CD4-positive, alpha-beta memory T cell (primary cell): Measurements from ENCODE around the gene CFAP251. TPM values are rescaled to one million over a fixed set of nuclear protein-coding genes. Genes with fewer than 3 reads are reported as not detected.

Experiments used
- CTCF ChIA-PET: fragments of 350-600 bp; sonication (Branson Sonifier 250); formaldehyde crosslinking; loops from one replicate; lab custom pipeline; 2021; ENCODE audit warnings: inconsistent platforms; ENCODE audit not compliant: partially characterized antibody; lab: Charles Lee
- POLR2A ChIA-PET: fragments of 350-600 bp; sonication (Branson Sonifier 250); formaldehyde crosslinking; loops from one replicate; lab custom pipeline; 2021; ENCODE audit not compliant: partially characterized antibody; lab: Charles Lee
- DNase-seq, 5 donors: peaks; one replicate each; pipeline versions ENCODE4 v3.0.0 to v3.0.0-alpha.2; 2020 to 2022; ENCODE audit warnings: mixed read lengths in 1 of 5
- H3K27ac ChIP-seq: one replicate; pipeline ENCODE4 v1.7.0; 2013; ENCODE audit warnings: low read depth, low read length
- H3K27me3 ChIP-seq: 2 replicates; pipeline ENCODE4 v1.7.0; 2013; ENCODE audit warnings: mild to moderate bottlenecking, low read length, moderate library complexity; ENCODE audit not compliant: insufficient read depth
- H3K36me3 ChIP-seq: 2 replicates; pipeline ENCODE4 v1.7.0; 2013; ENCODE audit warnings: mild to moderate bottlenecking, low read length, moderate library complexity; ENCODE audit not compliant: insufficient read depth
- H3K4me1 ChIP-seq: 2 replicates; pipeline ENCODE4 v1.7.0; 2013; ENCODE audit warnings: mild to moderate bottlenecking, low read length, moderate library complexity; ENCODE audit not compliant: insufficient read depth
- H3K4me3 ChIP-seq, 2 donors: one replicate each; pipeline ENCODE4 v1.7.0; 2013; ENCODE audit warnings: low read length in 2 of 2, mild to moderate bottlenecking in 1 of 2
- H3K9me3 ChIP-seq, 2 donors: one replicate each; pipeline ENCODE4 v1.7.0; 2013; ENCODE audit warnings: low read length in 2 of 2, control low read depth in 1 of 2; ENCODE audit not compliant: control insufficient read depth in 1 of 2
- H3K27ac Mint-ChIP-seq, 7 donors: one replicate each; pipeline ENCODE4 v1.8.0; 2020 to 2021; ENCODE audit warnings: mixed read lengths in 7 of 7, mild to moderate bottlenecking in 6 of 7, inconsistent platforms in 3 of 7, moderate library complexity in 3 of 7
- H3K27me3 Mint-ChIP-seq, 2 donors: one replicate each; pipeline ENCODE4 v1.8.0; 2020 to 2021; ENCODE audit warnings: mixed read lengths in 2 of 2
- H3K36me3 Mint-ChIP-seq, 2 donors: one replicate each; pipeline ENCODE4 v1.8.0; 2020 to 2021; ENCODE audit warnings: mixed read lengths in 2 of 2, inconsistent platforms in 1 of 2, mild to moderate bottlenecking in 1 of 2
- H3K4me1 Mint-ChIP-seq, 4 donors: one replicate each; pipeline ENCODE4 v1.8.0; 2020 to 2021; ENCODE audit warnings: mixed read lengths in 4 of 4, mild to moderate bottlenecking in 1 of 4
- H3K4me3 Mint-ChIP-seq, 8 donors: one replicate each; pipeline ENCODE4 v1.8.0; 2020 to 2021; ENCODE audit warnings: mixed read lengths in 8 of 8, mild to moderate bottlenecking in 7 of 8, moderate library complexity in 6 of 8, inconsistent platforms in 3 of 8
- H3K9me3 Mint-ChIP-seq, 8 donors: one replicate each; pipeline ENCODE4 v1.8.0; 2020 to 2021; ENCODE audit warnings: mixed read lengths in 8 of 8, mild to moderate bottlenecking in 5 of 8, inconsistent platforms in 3 of 8, moderate library complexity in 1 of 8
- intact Hi-C: fragments of 100-400 bp; cut with micrococcal nuclease; formaldehyde crosslinking; loops from one replicate; pipeline ENCODE4 v1.15.1; 2023
- polyA plus RNA-seq, 2 donors: library from polyadenylated mRNA; unstranded; fragments of 300-500 nt; fragmentation: Illumina TruSeq; gene quantifications; one replicate each; pipeline ENCODE4 v1.2.3, GENCODE V29; 2021
- total RNA-seq, 2 experiments: library from RNA; stranded (reverse); gene quantifications; one replicate each; pipeline ENCODE4 v1.2.3, GENCODE V29; 2021

Gene CFAP251
- total and polyA plus RNA-seq, 4 experiments from 2014 or later, result 0.21 to 0.44 (median 0.23) TPM; not detected in 1

DNA sequence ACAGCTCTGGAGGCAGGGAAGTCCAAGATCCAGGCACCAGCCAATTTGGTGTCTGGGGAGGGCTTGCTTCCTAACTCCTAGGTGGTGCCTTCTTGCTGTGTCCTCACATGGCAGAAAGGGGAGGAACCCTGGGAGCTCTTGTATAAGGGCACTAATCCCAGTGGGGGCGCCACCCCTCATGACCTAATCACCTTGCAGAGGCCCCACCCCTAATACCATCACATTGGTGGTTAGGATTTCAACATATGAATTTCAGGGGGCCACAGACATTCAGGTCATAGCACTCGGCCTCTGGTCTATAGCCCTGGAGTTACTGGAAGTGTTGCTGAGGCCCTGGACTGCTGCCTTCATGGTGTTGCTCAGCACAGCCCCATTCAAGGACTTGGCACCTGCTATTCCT, 15.2 kb upstream of the CFAP251 start:
- Mint-ChIP-seq H3K27me3 (no peaks in the 10 kb centered on the region), H3K4me3 (no peak overlapping the region), H3K9me3 (peaks cover 0 to 2% (median 0%) of the 10 kb centered on the region in 8 donors), H3K27ac (peak overlapping the region in 3 of 7 donors; percentile 30 to 64 (median 35)), H3K36me3 (peaks cover 42 to 64% of the 10 kb centered on the region in 2 donors), H3K4me1 (peaks cover 0 to 1% (median 0%) of the 10 kb centered on the region in 4 donors)
- no peak overlapping the region for H3K27ac ChIP-seq
- ChIA-PET POLR2A (interaction anchor here (1.0 kb wide), 1 partner anchor 15 kb away, joined by 3 read pairs; the partner anchor contains the start of gene CFAP251), CTCF (interaction anchor here (1.3 kb wide), 1 partner anchor 16 kb away, joined by 3 read pairs; the partner anchor contains the start of gene CFAP251)
- H3K4me3 ChIP-seq, result no peak overlapping the region
- no peaks in the 10 kb centered on the region for H3K9me3 ChIP-seq
- peaks cover under 1% of the 10 kb centered on the region for H3K4me1 ChIP-seq
- intact Hi-C loops, result no loop called here
- no peaks in the 10 kb centered on the region for H3K27me3 ChIP-seq
- DNase-seq, result no peak
- peaks cover 54% of the 10 kb centered on the region for H3K36me3 ChIP-seq

- H3K4me1 ChIP-seq, result peaks cover 8% of the 10 kb centered on the region
- CTCF ChIA-PET, result interaction anchor here (0.6 to 1.4 kb wide), 2 partner anchors 94 to 796 kb away, joined by 3 to 4 read pairs; no protein-coding TSS in a partner anchor
- no peak overlapping the region for H3K27ac Mint-ChIP-seq
- intact Hi-C loops, result no loop called here
- H3K27ac ChIP-seq, result no peak overlapping the region
- H3K36me3 ChIP-seq, result peaks cover 45% of the 10 kb centered on the region
- H3K9me3 Mint-ChIP-seq, result no peaks in the 10 kb centered on the region
- H3K36me3 Mint-ChIP-seq, result peaks cover 48 to 61% of the 10 kb centered on the region in 2 donors
- no peaks in the 10 kb centered on the region for H3K27me3 ChIP-seq
- H3K9me3 ChIP-seq, result no peaks in the 10 kb centered on the region
- POLR2A ChIA-PET, result no interaction called here
- H3K4me3 ChIP-seq, result no peak overlapping the region
- H3K4me3 Mint-ChIP-seq, result no peak overlapping the region
- no peak for DNase-seq
- peaks cover 6 to 9% (median 8%) of the 10 kb centered on the region in 4 donors for H3K4me1 Mint-ChIP-seq
- no peaks in the 10 kb centered on the region for H3K27me3 Mint-ChIP-seq
These were observed 12.6 kb upstream of the CFAP251 start for GRCh38 chr12:121905746-121906145.

GRCh38 chr12:121908702-121909101, 9.7 kb upstream of the CFAP251 start:
- H3K27ac Mint-ChIP-seq, result peak overlapping the region in 6 of 7 donors; percentile 48 to 87 (median 80)
- no peaks in the 10 kb centered on the region for H3K27me3 Mint-ChIP-seq
- ChIA-PET POLR2A (interaction anchor here (1.0 kb wide), 1 partner anchor 10 kb away, joined by 3 read pairs; no protein-coding TSS in a partner anchor), CTCF (interaction anchor here (1.9 kb wide), 1 partner anchor 9 kb away, joined by 5 read pairs; the partner anchor contains the start of gene CFAP251)
- H3K27me3 ChIP-seq, result no peaks in the 10 kb centered on the region
- DNase-seq, result no peak
- no peak overlapping the region for H3K4me3 Mint-ChIP-seq
- no peaks in the 10 kb centered on the region for H3K9me3 ChIP-seq
- peaks cover 12 to 14% (median 13%) of the 10 kb centered on the region in 4 donors for H3K4me1 Mint-ChIP-seq
- H3K36me3 ChIP-seq, result peaks cover 22% of the 10 kb centered on the region
- H3K27ac ChIP-seq, result no peak overlapping the region
- intact Hi-C loops, result no loop called here
- H3K9me3 Mint-ChIP-seq, result no peaks in the 10 kb centered on the region
- peaks cover 14% of the 10 kb centered on the region for H3K4me1 ChIP-seq
- H3K36me3 Mint-ChIP-seq, result peaks cover 34 to 49% of the 10 kb centered on the region in 2 donors
- H3K4me3 ChIP-seq, result no peak overlapping the region

DNA sequence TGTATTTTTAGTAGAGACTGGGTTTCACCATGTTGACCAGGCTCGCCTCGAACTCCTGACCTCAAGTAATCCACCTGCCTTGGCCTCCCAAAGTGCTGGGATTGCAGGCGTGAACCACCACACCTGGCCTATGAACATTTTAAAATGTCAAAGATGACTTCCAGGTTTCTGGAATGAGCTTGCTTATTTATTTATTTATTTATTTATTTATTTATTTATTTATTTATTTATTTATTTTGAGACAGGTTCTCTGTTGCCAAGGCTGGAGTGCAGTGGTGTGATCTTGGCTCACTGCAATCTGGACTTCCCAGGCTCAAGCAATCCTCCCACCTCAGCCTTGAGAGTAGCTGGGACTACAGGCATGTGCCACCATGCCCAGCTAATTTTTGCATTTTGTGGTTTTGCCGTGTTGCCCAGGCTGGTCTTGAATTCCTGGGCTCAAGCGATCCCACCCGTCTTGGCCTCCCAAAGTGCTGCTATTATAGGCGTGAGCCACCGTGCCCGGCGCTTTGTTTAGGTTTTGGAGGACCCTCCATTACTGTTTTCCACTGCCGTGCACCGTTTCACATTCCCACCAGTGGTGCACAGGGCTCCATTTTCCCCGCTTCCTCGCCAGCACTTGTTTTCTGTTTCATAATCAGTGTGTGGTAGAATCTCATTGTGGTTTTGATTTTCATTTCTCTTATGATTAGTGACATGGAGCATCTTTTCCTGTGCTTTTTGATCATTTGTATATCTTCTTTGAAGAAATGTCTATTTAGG, 6.4 kb upstream of the CFAP251 start:
- peaks cover 13% of the 10 kb centered on the region for H3K36me3 ChIP-seq
- intact Hi-C loops, result no loop called here
- H3K27ac ChIP-seq, result no peak overlapping the region
- no peak overlapping the region for H3K4me3 ChIP-seq
- Mint-ChIP-seq H3K4me1 (peaks cover 12 to 14% (median 13%) of the 10 kb centered on the region in 4 donors), H3K9me3 (no peaks in the 10 kb centered on the region), H3K27me3 (no peaks in the 10 kb centered on the region), H3K4me3 (peak overlapping the region in 2 of 8 donors; percentile 18 to 37), H3K36me3 (peaks cover 27 to 48% of the 10 kb centered on the region in 2 donors), H3K27ac (peak overlapping the region in 6 of 7 donors; percentile 47 to 92 (median 70))
- H3K9me3 ChIP-seq, result no peaks in the 10 kb centered on the region
- POLR2A ChIA-PET, result no interaction called here
- DNase-seq, result no peak
- no peaks in the 10 kb centered on the region for H3K27me3 ChIP-seq
- peaks cover 14% of the 10 kb centered on the region for H3K4me1 ChIP-seq
- CTCF ChIA-PET, result interaction anchor here (1.2 kb wide), 1 partner anchor 117 kb away, joined by 4 read pairs; no protein-coding TSS in a partner anchor

DNA sequence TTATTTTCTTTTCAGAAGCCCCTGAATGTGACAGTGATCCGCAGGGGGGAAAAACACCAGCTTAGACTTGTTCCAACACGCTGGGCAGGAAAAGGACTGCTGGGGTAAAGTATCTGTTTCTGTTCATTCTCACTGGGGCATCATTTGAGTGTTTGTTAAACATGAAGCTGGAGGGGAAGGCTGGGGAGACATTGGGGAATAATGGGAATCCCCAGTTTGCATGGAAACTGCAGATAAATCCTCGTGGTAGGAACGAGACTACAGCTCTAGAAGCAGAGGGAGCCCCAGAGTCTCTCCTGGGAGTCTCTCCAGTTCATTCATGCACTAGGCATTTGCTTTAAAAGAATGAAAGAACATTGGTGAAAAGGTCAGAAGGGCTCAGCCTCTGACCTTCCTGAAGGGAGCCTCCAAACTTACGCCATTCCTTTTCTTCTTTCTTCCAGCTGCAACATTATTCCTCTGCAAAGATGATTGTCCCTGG, 2.5 kb upstream of the CFAP251 start:
- Histone ChIP-seq H3K4me1 (peaks cover 20% of the 10 kb centered on the region), H3K36me3 (peaks cover 6% of the 10 kb centered on the region), H3K27me3 (no peaks in the 10 kb centered on the region), H3K27ac (no peak overlapping the region), H3K9me3 (no peaks in the 10 kb centered on the region), H3K4me3 (no peak overlapping the region)
- Mint-ChIP-seq H3K27ac (peak overlapping the region; percentile 60 to 98 (median 78)), H3K9me3 (no peaks in the 10 kb centered on the region), H3K4me3 (no peak overlapping the region), H3K27me3 (no peaks in the 10 kb centered on the region), H3K4me1 (peaks cover 8 to 19% (median 17%) of the 10 kb centered on the region in 4 donors), H3K36me3 (peaks cover 6 to 35% of the 10 kb centered on the region in 2 donors)
- DNase-seq, result no peak
- ChIA-PET POLR2A (no interaction called here), CTCF (interaction anchor here (1.4 kb wide), 1 partner anchor 139 kb away, joined by 3 read pairs; no protein-coding TSS in a partner anchor)
- intact Hi-C loops, result loop anchor here (5.0 kb wide), 1 partner anchor 106 kb away; the partner anchor contains the start of gene BCL7A

DNA sequence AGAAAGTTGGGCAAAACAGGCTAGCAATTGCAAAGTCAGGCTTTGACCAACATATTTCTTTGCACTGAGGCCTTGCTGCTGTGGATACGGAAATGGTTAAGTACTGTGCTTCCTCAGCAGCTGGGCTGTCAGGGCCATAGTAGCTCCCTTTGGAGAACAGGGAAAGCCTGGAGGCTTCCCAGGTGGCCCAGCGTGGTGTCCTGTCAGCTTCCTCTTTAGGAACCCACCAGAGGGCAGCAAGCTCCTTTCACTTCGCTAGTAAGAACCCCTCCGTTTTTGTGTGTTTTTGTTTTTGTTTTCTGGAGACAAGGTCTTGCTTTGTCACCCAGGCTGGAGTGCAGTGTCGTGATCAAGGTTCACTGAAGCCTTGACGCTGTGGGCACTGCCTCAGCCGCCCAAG, 1.7 kb upstream of the CFAP251 start:
- Histone ChIP-seq H3K9me3 (no peaks in the 10 kb centered on the region), H3K4me3 (no peak overlapping the region), H3K4me1 (peaks cover 20% of the 10 kb centered on the region), H3K27me3 (no peaks in the 10 kb centered on the region), H3K36me3 (peaks cover 3% of the 10 kb centered on the region), H3K27ac (no peak overlapping the region)
- H3K27me3 Mint-ChIP-seq, result no peaks in the 10 kb centered on the region
- H3K4me1 Mint-ChIP-seq, result peaks cover 8 to 19% (median 17%) of the 10 kb centered on the region in 4 donors
- ChIA-PET POLR2A (no interaction called here), CTCF (interaction anchor here (0.8 to 3.0 kb wide), 5 partner anchors 10 to 207 kb away, joined by 3 to 17 read pairs (median 3); partner anchors contain the start of gene PSMD9)
- peak overlapping the region in 1 of 8 donors; percentile 15 for H3K4me3 Mint-ChIP-seq
- peaks cover 4 to 30% of the 10 kb centered on the region in 2 donors for H3K36me3 Mint-ChIP-seq
- intact Hi-C loops, result loop anchor here (5.0 kb wide), 1 partner anchor 106 kb away; the partner anchor contains the start of gene BCL7A
- no peaks in the 10 kb centered on the region for H3K9me3 Mint-ChIP-seq
- peak overlapping the region; percentile 91 to 99 (median 97) for H3K27ac Mint-ChIP-seq
- no peak for DNase-seq
